ENCODE measurements around the gene LCOR. TPM values are rescaled to one million over a fixed set of nuclear protein-coding genes. Genes with fewer than 3 reads are reported as not detected.
A peak's percentile ranks its signal among the peaks of the same experiment; 100 is the strongest.

Gene LCOR
- total and polyA plus RNA-seq, 2 of the 13 experiments (the other 11 are each of a cell fraction or from before 2014, with no cell fraction given), result 12.4 to 23.7 TPM

GRCh38 chr10:96971324-96971723, 139.2 kb downstream of the LCOR start (continued):
- TF ChIP-seq ZBTB44 (CRISPR knock-in tag; IDR thresholded peaks at IDR 0.05), result no peak
- no peak for TF ChIP-seq SOX13 (IDR thresholded peaks at IDR 0.05)
- TF ChIP-seq SOX13 (CRISPR knock-in tag; conservative IDR thresholded peaks at IDR 0.05 in 1 of 2, IDR thresholded peaks at IDR 0.05 in 1 of 2), result peak in 1 of 2 experiments; percentile 76; a peak in 2 of 4 replicates
- TF ChIP-seq REPIN1 (CRISPR knock-in tag; IDR thresholded peaks at IDR 0.05; ENCODE audit: borderline replicate concordance, low read depth), result peak; percentile 41; the same call in 1 of the 2 replicates
- TF ChIP-seq FOXJ3 (CRISPR knock-in tag; IDR thresholded peaks at IDR 0.05; ENCODE audit: borderline replicate concordance), result peak; percentile 73; the same call in 1 of the 2 replicates
- TF ChIP-seq RCOR2 (CRISPR knock-in tag; IDR thresholded peaks at IDR 0.05), result peak; percentile 67; the same call in 1 of the 2 replicates
- no peak for TF ChIP-seq PREB (CRISPR knock-in tag; IDR thresholded peaks at IDR 0.05)
- TF ChIP-seq ZNF597 (CRISPR knock-in tag; IDR thresholded peaks at IDR 0.05), result no peak
- TF ChIP-seq ZZZ3 (CRISPR knock-in tag; IDR thresholded peaks at IDR 0.05; ENCODE audit: borderline replicate concordance), result no peak
- peak; percentile 80 for TF ChIP-seq ZMYM2 (CRISPR knock-in tag; IDR thresholded peaks at IDR 0.05)
- peak; percentile 34; the same call in 1 of the 2 replicates for TF ChIP-seq CEBPB (IDR thresholded peaks at IDR 0.05; ENCODE audit: borderline replicate concordance, low read depth, low read length)
- TF ChIP-seq ZNF142 (CRISPR knock-in tag; IDR thresholded peaks at IDR 0.05), result no peak
- TF ChIP-seq FOXC1 (CRISPR knock-in tag; IDR thresholded peaks at IDR 0.05; ENCODE audit: borderline replicate concordance), result no peak
- TF ChIP-seq AGO1 (IDR thresholded peaks at IDR 0.05; ENCODE audit: low read depth, low read length, poor library complexity, severe bottlenecking), result no peak
- TF ChIP-seq ZNF772 (CRISPR knock-in tag; IDR thresholded peaks at IDR 0.05), result no peak
- no peak for TF ChIP-seq ZNF18 (CRISPR knock-in tag; IDR thresholded peaks at IDR 0.05; ENCODE audit: insufficient replicate concordance)
- TF ChIP-seq EP300 (IDR thresholded peaks at IDR 0.05; ENCODE audit: low read depth in 2 of 2, low read length in 2 of 2), result peak; percentile 44 to 72; a peak in 1 of 4 replicates
- TF ChIP-seq EP300 (CRISPR knock-in tag; IDR thresholded peaks at IDR 0.05; ENCODE audit: borderline replicate concordance), result no peak
